Esophagus muscularis mucosa (tissue), 4 donors: ENCODE data around the gene LBHD2. TPM values are rescaled to one million over a fixed set of nuclear protein-coding genes. Genes with fewer than 3 reads are reported as not detected.

Experiments
- DNase-seq: peaks from one replicate; pipeline ENCODE4 v3.0.0-alpha.2; 2017; ENCODE audit errors: extremely low spot score
- H3K27ac ChIP-seq, 4 donors: fragments of 200-600 bp; sonication (generic); replicated peaks in 1 of 4; 1 replicate in 3 of 4; 2 replicates in 1 of 4; pipeline ENCODE4 v1.5.1; 2016 to 2019; ENCODE audit warnings: mild to moderate bottlenecking in 1 of 4
- H3K27me3 ChIP-seq, 4 donors: fragments of 200-600 bp; sonication (generic); one replicate each; pipeline versions ENCODE4 v1.5.1 to v1.6.0; 2016 to 2019
- H3K36me3 ChIP-seq, 4 donors: fragments of 200-600 bp; sonication (generic); one replicate each; pipeline ENCODE4 v1.5.1; 2016 to 2019
- H3K4me1 ChIP-seq, 4 donors: fragments of 200-600 bp; sonication (generic); one replicate each; pipeline ENCODE4 v1.5.1; 2016 to 2019
- H3K4me3 ChIP-seq, 4 donors: fragments of 200-600 bp; sonication (generic); 1 replicate in 2 of 4; 2 replicates in 2 of 4; pipeline ENCODE4 v1.5.1; 2016 to 2019; ENCODE audit warnings: mild to moderate bottlenecking in 4 of 4, moderate library complexity in 1 of 4
- H3K9me3 ChIP-seq, 4 donors: fragments of 200-600 bp; sonication (generic); 1 replicate in 3 of 4; 2 replicates in 1 of 4; pipeline ENCODE4 v1.5.1; 2016 to 2019
- EP300 ChIP-seq: sonication (generic); formaldehyde crosslinking; IDR thresholded peaks from one replicate; pipeline ENCODE4 v1.6.1; 2017; ENCODE audit warnings: antibody characterized with exemption
- POLR2A ChIP-seq: fragments of 450-650 bp; IDR thresholded peaks from one replicate; pipeline ENCODE4 v1.6.1; 2017; ENCODE audit warnings: antibody characterized with exemption, moderate library complexity, mild to moderate bottlenecking, low read depth
- POLR2AphosphoS5 ChIP-seq, 2 donors: sonication (generic); formaldehyde crosslinking; IDR thresholded peaks; one replicate each; pipeline ENCODE4 v1.6.1; 2017; ENCODE audit warnings: antibody characterized with exemption in 2 of 2
- whole genome bisulfite sequencing: methylation state at CpG from one replicate; pipeline ENCODE4 v1.1.5; 2018; 5-methylcytosine and 5-hydroxymethylcytosine counted together
- intact Hi-C: fragments of 100-400 bp; cut with DNase I; formaldehyde crosslinking; loops from one replicate; pipeline ENCODE4 v1.15.1; 2023
- total RNA-seq, 4 donors: library from RNA; depleted of rRNA; stranded (reverse); fragments of >200 nt; gene quantifications; one replicate each; pipeline versions ENCODE4 v1.1.0 to v1.2.1, GENCODE V29; 2016
- TF ChIP-seq, protein P1 (sequence below), 3 experiments: fragments of 200-600 bp in 2 of 3; fragments of 450-650 bp in 1 of 3; sonication (generic) in 2 of 3; IDR thresholded peaks; one replicate each; pipeline ENCODE4 v1.5.1; 2017 to 2019; ENCODE audit warnings: antibody characterized with exemption in 3 of 3, mild to moderate bottlenecking in 2 of 3, moderate library complexity in 1 of 3

The LBHD2 gene
- total RNA-seq, 4 donors from 2014 or later = not detected

DNA sequence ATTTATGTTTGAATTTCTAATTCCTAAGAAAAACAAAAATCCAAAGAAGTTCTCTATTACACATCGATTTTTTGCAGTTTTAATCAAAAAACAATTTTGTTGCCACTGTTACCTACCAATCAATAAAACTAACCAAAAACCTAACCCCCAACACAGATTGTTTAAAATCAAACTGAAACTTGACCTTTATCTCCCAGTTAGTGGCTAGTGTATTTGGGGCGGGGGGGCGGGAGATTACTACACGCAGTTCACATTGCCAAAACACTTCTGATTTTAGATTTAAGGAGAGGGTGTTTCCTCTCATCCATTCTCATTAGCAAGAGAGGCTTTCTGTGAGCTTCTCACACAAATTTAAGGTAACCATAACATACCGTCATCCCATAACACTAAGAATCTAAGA is 33.1 kb upstream of the LBHD2 start:
- no peaks in the 10 kb centered on the region for H3K27me3 ChIP-seq
- H3K9me3 ChIP-seq = no peaks in the 10 kb centered on the region
- H3K4me1 ChIP-seq = peaks cover 22 to 83% (median 78%) of the 10 kb centered on the region in 4 donors
- WGBS = 71% methylated on average over 5 of the region's 5 CpGs
- intact Hi-C loops = no loop called here
- H3K4me3 ChIP-seq = no peak overlapping the region
- no peaks in the 10 kb centered on the region for H3K36me3 ChIP-seq
- no peak for DNase-seq
- TF ChIP-seq POLR2A (no peak), EP300 (no peak), POLR2AphosphoS5 (IDR thresholded peaks at IDR 0.05) (no peak)
- TF ChIP-seq, protein P1, sequence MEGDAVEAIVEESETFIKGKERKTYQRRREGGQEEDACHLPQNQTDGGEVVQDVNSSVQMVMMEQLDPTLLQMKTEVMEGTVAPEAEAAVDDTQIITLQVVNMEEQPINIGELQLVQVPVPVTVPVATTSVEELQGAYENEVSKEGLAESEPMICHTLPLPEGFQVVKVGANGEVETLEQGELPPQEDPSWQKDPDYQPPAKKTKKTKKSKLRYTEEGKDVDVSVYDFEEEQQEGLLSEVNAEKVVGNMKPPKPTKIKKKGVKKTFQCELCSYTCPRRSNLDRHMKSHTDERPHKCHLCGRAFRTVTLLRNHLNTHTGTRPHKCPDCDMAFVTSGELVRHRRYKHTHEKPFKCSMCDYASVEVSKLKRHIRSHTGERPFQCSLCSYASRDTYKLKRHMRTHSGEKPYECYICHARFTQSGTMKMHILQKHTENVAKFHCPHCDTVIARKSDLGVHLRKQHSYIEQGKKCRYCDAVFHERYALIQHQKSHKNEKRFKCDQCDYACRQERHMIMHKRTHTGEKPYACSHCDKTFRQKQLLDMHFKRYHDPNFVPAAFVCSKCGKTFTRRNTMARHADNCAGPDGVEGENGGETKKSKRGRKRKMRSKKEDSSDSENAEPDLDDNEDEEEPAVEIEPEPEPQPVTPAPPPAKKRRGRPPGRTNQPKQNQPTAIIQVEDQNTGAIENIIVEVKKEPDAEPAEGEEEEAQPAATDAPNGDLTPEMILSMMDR (IDR thresholded peaks at IDR 0.05) = no peak
- no peak overlapping the region for H3K27ac ChIP-seq

DNA sequence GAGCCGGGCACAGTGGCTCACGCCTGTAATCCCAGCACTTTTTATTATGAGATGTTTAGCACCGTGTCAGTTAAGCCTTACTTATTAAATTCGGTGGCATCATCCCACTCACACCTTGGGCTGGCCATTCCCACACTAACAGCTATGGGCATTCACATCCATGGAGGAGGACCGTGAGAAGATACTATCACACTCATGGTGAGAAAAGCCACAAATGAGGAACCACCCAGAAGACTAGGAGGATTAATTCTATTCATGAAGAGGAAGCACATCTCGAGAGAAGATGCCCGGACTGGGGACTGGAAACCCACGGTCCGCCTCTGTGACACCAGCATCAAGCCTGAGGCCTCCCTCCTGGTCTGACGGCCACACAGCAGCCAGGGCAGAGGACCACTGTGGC is 31.6 kb upstream of the LBHD2 start:
- intact Hi-C loops = no loop called here
- DNase-seq = no peak

DNA sequence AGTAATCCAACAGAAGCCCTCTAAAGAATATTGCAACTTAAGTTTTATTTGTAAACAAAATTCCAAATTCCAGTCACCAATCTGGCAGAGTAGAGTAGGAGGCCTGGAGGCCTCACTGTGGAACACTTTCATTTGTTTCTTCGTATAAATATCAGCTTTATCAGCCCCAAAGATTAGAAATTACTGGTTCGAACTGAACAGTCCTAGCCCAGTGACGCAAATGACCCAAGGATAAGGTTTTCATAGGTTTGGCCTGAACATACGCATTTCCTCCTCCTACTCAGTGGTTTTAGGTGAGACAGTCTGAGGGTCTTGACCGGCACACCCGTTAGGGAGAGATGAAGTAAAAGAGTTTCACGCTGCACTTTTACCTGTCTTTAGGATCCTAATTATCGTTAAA is 28.3 kb upstream of the LBHD2 start:
- Histone ChIP-seq H3K4me1 (peaks cover 34 to 84% (median 73%) of the 10 kb centered on the region in 4 donors), H3K36me3 (no peaks in the 10 kb centered on the region), H3K9me3 (no peaks in the 10 kb centered on the region), H3K27ac (peak overlapping the region; percentile 89 to 98 (median 96)), H3K4me3 (peak overlapping the region; percentile 88 to 99 (median 98)), H3K27me3 (no peaks in the 10 kb centered on the region)
- 55% methylated on average over 8 of the region's 8 CpGs for WGBS
- no peak for DNase-seq
- intact Hi-C loops = loop anchor here (5.0 kb wide), 2 partner anchors 278 to 332 kb away; partner anchors contain the start of genes MARK3 and TRAF3
- no peak for TF ChIP-seq POLR2AphosphoS5 (IDR thresholded peaks at IDR 0.05)
- TF ChIP-seq, protein P1 (IDR thresholded peaks at IDR 0.05) = no peak
- no peak for TF ChIP-seq EP300
- no peak for TF ChIP-seq POLR2A

More for the DNA sequence above, 31.6 kb upstream of the LBHD2 start:
- Histone ChIP-seq H3K4me1 (peaks cover 23 to 80% (median 72%) of the 10 kb centered on the region in 4 donors), H3K27me3 (no peaks in the 10 kb centered on the region), H3K4me3 (no peak overlapping the region), H3K27ac (no peak overlapping the region), H3K9me3 (no peaks in the 10 kb centered on the region), H3K36me3 (no peaks in the 10 kb centered on the region)
- whole genome bisulfite sequencing = 83% methylated on average over 10 of the region's 10 CpGs
- TF ChIP-seq EP300 (no peak), POLR2A (no peak), POLR2AphosphoS5 (IDR thresholded peaks at IDR 0.05) (no peak)
- TF ChIP-seq, protein P1 (IDR thresholded peaks at IDR 0.05) = no peak

DNA sequence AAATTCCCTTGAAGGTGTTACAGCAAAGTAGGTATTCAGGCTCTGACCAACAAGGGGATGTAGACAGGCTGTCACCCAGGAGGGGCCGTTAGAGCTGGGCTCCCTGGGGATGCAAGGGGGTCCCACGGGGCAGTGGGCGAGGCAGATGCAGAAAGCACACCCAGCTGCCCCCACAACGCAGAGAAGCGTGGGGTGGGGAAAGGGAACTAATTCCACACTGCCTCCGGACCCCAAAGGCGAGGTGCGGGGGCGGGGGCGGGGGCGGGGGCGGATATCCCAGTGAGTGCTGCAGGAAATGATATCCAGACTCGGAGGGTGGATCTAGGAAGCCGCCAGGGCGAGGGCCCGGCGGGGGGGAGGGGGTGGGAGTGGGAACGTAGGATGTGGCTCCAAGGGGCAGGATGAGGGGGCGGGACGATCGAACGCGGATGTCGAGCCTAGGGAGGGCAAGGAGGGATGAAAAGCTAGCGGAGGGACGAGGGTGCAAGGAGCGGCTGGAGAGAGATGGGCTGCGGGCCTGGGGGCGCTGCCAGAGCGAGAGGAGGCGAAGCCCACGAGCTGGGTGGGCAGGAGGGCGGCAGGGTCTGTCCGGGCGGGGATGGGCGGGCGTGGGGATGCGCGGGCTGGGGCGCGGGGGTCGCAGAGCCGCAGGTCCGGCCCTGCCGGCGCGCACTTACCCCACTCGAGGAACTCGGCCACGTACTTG is 27.5 kb upstream of the LBHD2 start:
- no peak for TF ChIP-seq POLR2A
- no peak for TF ChIP-seq EP300
- TF ChIP-seq, protein P1 (IDR thresholded peaks at IDR 0.05) = no peak
- no peak for TF ChIP-seq POLR2AphosphoS5 (IDR thresholded peaks at IDR 0.05)
- intact Hi-C loops = loop anchor here (5.0 kb wide), 2 partner anchors 279 to 331 kb away; partner anchors contain the start of genes MARK3 and TRAF3
- Histone ChIP-seq H3K36me3 (no peaks in the 10 kb centered on the region), H3K4me1 (peaks cover 34 to 77% (median 66%) of the 10 kb centered on the region in 4 donors), H3K27ac (peak overlapping the region; percentile 89 to 98 (median 96)), H3K4me3 (peak overlapping the region; percentile 88 to 99 (median 98)), H3K9me3 (no peaks in the 10 kb centered on the region), H3K27me3 (no peaks in the 10 kb centered on the region)
- DNase-seq = no peak
- under 1% methylated on average over 22 of the region's 50 CpGs for WGBS
